DMS 273 (cell line): ENCODE results near the gene FNDC8.
"Not testable (repeated sequence)": the region's sequence is repeated elsewhere in the genome, so short reads cannot be mapped to it uniquely, and the experiment has no call there.

Source experiments
- DNase-seq: peaks from one replicate; lab custom pipeline; 2025; ENCODE audit not compliant: unreplicated experiment; lab: John Stamatoyannopoulos, UW

Gene FNDC8

DNA sequence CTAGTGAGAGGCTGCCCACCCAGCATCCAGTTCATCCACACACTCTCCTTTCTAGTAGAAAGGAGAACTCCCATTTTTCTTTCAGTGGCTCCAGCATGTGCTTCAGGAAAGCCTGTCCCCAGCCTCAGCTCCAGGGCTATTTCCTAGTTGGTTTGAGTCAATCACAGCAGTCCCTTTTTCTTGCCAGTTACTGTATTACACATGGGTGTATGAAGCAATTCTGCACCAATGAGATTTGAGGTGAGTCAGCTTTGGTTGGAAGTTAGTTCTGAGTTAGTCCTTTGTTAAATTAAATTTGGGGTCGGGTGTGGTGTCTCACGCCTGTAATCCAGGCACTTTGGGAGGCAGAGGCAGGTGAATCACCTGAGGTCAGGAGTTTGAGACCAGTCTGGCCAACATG is 26.5 kb upstream of the FNDC8 start:
- DNase-seq, result no peak

DNA sequence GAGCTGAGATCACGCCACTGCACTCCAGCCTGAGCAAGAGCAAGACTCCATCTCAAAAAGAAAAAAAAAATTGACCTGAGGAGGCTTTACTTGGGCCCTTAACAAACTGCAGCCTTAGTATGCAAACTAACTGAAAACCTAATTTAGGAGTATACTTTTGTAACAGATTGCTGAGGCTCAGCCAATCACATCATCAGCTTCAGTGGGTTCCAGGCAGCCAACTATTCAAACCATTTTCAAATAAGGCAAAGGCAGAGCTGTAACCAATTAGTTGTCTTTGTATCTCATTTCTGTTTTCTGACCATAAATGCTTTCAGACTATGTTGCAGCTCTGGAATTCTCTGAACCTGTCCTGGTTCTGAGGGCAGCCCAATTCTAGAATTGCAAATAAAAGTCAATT is 25.7 kb upstream of the FNDC8 start:
- DNase-seq, result no peak

DNA sequence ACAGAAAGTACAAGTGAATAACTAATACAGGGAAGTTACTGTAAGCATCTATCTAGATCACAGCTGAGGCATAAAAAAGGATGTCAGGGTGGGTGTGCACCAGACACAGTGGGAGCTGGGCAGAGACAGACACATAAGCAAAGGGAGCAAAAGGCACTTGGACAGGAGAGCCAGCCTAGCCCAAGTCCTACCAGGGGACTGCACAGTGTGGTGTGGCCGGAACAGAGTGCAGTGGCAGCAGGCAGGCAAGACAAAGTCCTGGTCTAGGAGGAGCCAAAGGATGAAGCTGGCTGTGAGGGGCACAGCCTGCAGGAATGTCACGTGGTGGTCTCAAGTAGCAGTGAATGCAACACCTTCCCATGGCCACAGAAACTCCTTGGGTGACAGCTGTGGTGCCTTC is 23.6 kb upstream of the FNDC8 start:
- no peak for DNase-seq

DNA sequence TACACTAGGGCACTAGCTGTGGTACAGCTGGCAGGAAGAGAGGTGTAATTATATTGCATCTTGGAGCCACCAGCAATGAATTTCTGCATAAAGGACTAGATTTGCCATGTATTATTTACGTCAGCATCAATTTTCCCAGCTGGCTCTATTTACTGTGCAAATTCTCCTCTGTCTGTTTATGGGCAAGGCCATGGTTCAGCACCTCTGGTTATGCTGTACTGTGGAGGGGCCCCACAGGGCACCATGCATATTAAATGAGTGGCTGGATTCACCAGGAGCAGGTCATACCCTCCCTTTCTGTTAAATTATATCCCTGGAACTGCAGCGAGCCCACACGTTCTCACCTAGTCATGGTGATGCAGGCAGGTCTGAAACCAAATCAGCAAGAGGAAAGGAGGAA is 21.5 kb upstream of the FNDC8 start:
- DNase-seq, result no peak

DNA sequence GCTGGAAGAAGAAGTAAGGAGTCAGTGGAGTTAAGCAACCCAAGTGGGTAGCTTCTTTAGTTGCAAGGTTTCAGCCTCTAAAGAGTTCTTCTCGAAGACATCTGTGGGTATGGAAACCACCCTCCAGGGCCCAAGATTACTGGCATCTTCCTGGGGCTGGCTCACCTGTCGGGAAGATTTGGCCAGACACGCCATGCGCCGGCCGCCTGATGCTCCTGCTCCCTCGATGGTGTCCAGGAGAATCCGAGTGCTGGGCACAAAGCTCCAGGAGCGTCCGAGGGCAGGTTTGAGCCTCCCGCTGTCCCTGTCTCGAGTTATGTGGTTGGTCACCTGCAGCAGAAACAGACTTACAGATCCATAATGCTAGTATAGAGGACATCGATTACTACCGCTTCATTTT is 20.4 kb upstream of the FNDC8 start:
- DNase-seq, result no peak

DNA sequence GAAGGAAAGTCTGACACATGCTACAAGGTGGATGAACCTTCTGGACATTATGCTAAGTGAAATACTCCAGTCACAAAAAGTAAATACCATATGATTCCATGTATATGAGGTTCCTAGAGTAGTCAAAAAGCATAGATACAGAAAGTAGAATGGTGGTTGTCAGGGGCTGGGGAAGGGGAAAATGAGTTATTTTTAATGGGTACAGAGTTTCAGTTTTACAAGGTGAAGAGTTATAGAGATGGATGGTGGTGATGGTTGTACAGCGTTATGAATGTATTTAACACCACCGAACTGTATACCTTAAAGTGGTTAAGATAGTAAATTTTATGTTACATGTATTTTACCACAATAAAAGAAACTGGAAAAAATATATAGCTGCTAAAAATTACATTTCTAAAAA is 19.7 kb upstream of the FNDC8 start:
- DNase-seq, result no peak

DNA sequence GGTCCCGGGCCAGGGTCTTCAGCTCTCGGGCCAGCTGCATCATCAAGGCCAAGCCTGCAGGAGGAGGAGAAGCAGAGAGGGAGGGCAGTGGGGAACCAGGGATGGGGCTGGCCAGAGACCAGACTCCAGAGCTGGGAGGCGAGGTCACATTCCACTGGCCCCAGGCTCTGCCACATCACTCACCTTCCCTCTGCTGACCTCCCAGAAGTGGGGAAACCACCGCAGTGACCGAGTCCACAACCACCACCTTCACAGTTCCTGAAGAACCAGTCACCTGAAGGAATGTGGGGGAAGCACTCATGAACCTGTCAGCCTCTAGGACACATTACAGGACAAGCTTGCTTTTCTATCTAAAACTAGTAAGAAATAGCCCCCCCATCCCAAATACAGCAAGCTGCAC is 18.1 kb upstream of the FNDC8 start:
- no peak for DNase-seq

DNA sequence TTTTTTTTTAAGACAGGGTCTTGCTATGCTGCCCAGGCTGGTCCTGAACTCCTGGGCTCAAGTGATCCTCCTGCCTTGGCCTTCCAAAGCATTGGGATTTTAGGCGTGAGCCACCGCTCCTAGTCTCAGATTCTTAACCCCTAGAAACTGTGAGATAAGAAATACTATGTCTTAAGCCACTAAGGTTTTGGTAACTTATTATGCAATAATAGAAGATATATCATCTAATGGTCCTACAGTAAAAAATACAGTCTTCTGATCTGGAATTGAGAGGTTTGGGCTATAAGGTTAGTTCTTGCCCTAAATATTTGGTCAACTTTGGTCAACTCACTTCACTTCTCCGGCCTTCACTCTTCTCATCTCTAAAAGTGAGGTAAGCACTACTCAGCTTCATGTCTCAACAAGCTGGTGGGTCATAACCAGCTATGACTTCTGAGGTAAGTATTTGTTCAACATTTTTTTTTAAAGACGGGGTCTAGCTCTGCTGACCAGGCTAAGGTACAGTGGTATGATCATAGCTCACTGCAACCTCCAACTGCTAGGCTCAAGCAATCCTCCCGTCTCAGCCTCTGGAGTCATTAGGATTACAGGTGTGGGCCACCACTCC is 16.5 kb upstream of the FNDC8 start:
- DNase-seq, result no peak

DNA sequence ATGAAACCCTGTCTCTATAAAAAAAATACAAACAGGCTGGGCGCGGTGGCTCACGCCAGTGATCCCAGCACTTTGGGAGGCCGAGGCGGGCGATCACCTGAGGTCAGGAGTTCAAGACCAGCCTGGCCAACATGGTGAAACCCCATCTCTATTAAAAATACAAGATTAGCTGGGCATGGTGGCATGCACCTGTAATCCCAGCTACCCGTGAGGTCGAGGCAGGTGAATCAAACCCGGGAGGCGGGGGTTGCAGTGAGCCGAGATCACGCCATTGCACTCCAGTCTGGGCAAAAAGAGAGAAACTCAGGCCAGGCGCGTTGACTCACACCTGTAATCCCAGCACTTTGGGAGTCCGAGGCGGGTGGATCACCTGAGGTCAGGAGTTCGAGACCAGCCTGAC is 10.6 kb upstream of the FNDC8 start:
- not testable (repeated sequence) for DNase-seq

DNA sequence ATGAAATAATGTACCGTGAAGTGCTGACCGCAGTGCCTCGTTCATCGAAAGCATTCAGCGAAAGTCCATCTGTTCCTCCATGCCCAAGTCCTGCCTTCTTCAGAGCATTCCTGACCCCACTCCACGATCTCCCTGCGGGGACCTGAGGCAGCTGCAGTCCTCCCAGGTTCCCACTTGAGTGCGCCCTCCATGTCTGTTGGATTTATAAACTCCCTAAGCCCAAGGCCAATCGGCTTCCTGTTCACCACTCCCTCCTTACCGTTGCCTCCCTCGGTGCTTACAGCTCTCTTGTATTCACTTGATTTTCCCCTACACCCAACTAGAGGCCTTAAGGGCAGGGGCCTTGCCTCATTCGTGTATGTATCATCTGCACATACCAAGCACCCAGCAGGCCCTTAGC is 4.6 kb upstream of the FNDC8 start:
- no peak for DNase-seq

DNA sequence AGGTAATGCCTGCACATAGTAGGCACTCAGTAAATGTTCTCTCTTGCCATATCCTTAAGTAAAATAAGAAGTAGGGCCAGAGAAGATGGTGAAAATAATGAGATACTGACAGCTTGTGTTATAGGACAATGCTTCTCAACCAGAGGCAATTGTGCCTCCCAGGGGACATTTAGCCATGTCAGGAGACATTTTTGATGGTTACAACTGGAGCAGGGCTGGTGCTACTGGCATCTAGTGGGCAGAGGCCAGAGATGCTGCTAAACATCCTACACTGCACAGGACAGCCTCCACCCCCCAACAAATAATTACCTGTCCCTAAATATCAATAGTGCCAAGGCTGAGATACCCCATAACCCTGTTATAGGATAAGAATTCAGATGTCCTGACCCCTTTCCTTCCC is 3.4 kb upstream of the FNDC8 start:
- peak; percentile 41 for DNase-seq

DNA sequence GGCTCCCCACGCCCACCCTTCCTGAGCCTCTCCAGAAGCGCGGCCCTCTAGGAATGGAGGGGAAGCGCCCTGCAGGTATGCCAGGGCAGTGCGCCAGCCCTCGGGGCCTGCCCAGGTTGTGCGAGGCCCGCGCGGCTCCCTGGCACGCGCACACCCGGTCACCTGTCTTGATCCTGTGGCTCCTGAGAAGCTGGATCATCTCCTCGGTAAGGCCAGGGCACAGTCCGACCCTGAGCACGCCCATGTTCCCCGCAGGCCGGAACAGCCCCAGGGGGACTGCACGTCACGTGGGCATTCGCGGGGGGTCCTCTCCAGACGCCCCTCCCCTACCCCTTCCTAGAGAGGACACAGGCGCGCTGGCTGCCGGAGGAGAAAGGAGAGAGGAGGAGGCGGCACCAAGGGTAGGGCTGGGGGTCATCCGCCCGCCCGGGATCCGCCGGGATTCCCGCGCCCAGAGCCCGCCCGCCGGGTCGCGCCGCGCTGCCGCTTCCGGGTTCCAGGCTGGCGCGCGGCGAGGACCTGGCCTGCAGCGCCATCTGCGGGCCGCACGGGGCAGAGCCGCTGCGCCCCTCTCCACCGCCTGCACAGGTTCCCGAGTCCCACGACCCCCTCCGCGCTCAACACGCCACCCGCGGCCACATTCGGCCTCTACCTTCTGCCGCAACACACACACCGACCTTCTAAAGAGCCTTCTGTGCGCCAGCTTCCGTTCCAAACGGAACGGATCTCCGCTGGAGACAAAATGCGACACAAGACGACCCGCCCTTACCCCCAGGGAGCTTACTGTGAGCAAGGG is 1.8 kb upstream of the FNDC8 start, which contains the start of gene RAD51D:
RAD51D (minus strand) TSS at position 491 of the 796 bp plus-strand sequence; CDS start at position 244, 247 bp downstream.
- peak; percentile 91 for DNase-seq

DNA sequence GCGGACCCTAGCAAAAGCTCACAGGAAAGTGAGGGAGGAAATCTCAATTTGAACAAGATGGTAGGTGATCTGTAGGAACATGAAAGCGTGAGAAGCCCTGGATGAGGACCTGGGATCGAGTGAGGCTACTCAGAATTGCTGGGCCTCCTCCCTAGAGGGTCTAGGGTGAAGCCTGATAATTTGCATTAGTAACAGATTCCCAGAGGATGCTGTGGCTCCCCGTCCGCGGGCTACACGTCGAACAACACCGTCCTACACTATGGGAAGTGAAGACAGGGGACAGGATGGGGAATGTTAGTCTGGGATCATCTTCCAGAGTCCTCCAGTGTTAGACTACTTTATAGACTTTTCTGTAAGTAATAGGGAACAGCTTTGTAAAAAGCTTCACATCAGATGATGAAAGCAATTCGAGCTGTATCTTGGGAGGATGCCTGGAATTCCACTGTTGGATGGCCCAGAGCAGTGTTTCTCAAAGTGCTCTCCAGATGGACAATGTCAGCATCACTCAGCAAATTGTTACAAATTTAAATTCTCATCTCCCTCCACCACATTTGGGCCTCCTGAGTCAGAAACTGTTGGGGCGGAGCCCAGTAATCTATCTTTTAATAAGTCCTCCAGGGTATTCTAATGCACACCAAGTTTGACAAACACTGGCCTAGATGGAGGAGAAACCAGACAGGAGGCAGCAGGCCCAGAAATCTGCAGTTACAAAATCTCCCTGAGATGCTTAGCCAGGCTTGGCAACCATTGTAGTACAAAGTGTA is 6.5 kb downstream of the FNDC8 start:
- peak; percentile 18 for DNase-seq

DNA sequence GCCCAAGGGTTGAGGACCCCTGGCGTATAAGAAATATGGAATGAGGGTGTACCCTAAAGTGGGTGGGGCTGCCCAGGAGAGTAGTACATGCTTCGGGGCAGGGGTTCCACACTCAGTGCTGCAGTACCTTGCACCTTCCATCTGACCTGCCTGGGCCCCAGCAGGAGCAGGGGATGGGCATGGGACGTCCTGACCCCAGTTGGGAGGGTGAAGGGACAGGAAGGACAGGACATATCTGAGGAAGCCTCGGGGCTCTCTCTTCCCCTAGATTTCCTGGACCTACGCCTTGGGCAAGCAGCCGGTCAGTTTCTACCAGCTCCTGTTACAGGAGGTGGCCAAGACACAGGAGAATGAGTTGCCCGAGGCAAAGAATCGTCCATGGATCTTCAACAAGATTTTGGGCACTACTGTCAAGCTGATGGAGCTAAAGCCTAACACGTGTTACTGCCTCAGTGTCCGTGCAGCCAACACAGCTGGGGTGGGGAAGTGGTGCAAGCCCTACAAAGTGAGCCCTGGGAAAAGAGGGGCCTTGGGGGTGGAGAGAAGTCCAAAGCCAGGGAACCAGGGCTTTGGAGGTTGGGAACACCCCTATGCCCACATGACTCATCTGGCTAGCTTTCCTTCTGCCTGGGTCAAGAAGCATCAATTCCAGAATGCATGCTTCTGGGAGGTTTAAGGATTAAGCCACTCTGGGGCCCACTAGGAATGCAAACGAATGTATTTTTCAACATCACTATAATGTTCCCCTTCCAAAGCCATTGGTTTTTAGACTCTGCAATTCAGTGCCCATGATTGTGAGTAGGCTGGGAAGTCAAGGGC is 7.9 kb downstream of the FNDC8 start:
- DNase-seq, result no peak

DNA sequence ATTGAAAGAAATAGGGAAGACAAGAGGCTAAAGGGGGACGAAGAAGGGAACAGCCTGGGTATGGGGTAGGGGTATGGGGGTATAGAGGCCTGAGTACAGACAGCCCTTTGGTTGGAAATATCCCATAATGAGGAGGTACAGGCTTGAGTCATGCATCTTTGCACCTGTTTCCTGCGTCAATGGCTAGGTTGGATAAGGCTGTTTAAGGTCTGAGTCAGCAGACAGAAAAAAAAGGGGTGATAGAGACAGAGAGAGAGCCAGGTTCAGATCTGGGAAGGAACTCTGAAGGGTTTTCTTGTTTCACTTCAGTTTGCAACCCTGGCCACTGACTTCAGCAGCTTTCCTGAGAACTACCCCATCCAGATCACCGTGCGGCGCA is 8.5 kb downstream of the FNDC8 start:
- no peak for DNase-seq

DNA sequence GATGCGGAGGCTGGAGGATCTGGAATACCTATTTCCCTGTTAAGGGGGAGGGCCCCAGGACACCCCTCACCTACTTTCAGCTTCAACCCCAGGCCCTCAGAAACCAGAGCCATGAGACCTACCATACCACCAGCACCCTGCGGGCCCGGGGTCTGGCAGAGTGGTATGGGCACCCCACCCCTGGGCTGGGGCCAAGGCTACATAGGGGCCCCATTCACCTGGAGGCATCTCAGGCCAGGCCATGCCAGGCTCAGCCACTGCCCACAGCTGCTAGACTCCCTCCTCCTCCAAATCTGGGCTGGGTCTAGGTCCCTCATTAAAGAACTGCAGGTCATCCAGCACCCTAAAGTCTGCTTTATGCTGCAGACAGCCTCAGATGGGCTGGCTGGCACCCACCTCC is 9.0 kb downstream of the FNDC8 start:
- DNase-seq, result no peak

DNA sequence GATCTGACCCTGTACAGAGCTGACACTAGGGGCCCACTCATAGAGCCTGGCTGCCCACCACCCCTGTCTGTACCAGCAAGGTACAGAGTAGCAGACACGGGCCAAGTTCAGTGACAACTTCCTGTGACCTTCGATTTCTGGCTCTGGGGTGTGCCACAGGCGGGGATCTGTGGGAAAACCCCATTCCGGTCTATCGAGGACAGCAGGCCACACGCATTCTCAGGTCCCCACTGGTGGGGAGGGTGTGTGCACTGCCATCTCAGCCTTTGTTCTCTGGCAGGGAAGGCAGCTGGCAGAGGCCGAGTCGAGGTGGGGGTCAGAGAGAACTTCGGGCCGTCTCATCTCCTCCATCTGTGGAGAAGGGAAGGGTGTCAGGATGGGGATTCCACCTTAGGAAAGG is 10.7 kb downstream of the FNDC8 start:
- no peak for DNase-seq

DNA sequence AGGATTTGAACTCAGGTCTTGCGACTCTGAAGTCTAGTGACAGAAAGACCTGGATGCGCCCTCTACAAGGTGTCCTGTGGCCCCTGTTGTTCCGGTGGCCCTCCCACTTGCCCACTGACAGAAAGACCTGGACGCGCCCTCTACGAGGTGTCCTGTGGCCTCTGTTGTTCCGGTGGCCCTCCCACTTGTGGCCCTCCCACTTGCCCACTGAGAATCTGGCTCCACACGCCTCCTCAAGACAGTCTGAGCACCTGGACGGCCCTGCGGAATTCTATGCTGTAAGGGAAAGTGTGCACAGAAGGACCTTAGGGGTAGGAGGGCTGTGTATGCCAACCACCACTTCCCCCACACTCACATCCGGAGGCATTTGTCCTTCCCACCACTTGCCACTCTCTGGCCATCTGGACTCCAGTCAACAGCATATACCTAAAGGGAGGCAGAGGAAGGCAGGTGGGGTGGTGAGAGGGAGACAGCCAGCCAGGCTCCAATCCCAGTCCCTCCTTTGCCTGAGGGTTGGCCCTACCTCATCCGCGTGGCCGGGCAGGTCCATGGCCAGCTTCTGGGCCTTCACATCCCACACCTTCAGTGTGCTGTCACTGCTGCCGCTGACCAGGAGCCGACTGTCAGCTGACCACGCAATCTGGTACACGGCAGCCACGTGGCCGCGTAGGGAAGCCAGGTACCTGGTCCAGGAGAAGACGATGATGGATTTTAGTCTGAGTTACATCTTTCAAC is 11.6 kb downstream of the FNDC8 start:
- DNase-seq, result no peak

DNA sequence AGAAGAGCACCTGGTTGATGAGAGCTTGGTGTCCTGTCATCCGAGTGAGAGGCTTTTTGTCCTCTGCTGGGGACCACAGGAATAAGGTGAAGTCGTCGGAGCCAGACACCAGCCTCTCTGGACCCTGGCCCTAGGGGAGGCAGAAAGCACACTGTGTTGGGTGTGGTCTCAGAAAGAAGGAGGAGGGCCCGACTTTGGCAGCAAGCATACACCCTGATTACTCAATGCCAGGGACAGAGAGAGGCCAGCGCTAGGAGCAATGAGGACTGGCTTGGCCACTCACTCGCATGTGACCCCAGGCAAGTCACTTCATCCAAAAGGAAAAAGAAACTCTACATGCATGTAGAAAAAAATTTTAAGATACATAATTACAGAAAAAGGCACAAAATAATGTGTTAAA is 13.9 kb downstream of the FNDC8 start:
- no peak for DNase-seq

DNA sequence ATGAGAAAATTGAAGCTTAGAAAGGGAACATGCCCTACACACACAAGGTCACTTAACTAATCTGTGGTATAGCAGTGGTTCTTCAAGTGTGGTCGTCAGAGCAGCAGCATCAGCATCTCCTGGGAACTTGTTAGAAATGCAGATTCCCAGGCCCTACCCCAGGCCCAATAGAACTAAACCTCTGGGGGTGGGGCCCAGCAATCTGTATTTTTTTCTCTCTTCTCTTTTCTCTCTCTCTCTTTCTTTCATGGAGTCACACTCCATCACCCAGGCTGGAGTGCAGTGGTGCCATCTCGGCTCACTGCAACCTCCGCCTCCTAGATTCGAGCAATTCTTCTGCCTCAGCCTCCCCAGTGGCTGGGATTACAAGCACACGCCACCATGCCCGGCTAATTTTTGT is 16.8 kb downstream of the FNDC8 start:
- no peak for DNase-seq
